Testis (tissue), 2 donors: ENCODE measurements around the gene FOXD4L1.
"Not testable (repeated sequence)": the region's sequence is repeated elsewhere in the genome, so short reads cannot be mapped to it uniquely, and the experiment has no call there.

ENCODE experiments used
- POLR2A ChIP-seq: fragments of 450-650 bp; IDR thresholded peaks from one replicate; pipeline ENCODE4 v1.6.1; 2017; ENCODE audit warnings: antibody characterized with exemption, mild to moderate bottlenecking, moderate library complexity
- TF ChIP-seq, protein P1 (sequence below), 3 experiments: fragments of 450-650 bp in 2 of 3; fragments of 200-600 bp in 1 of 3; sonication (generic) in 1 of 3; IDR thresholded peaks; one replicate each; pipeline ENCODE4 v1.5.1; 2016 to 2019; ENCODE audit warnings: antibody characterized with exemption in 3 of 3, mild to moderate bottlenecking in 2 of 3, moderate library complexity in 1 of 3

DNA sequence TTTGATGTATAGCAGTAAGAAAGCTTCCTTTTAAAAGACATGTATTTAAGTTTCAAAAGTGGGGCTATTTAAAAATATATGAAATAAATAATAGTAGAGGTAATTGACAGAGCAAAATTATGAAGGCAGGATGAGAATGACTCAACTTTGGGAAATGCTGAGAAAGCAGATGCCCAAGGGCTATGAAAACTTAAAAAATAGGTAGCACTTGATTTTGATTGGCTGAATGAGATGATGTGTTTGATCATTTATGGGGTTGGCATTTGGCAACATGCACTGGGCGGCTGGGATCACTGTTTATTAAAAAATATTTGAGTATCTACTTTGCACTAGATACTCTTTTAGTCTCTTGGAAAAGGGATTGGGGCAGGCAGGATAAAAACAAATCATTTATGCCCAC is 26.5 kb downstream of the FOXD4L1 start:
- TF ChIP-seq, protein P1, sequence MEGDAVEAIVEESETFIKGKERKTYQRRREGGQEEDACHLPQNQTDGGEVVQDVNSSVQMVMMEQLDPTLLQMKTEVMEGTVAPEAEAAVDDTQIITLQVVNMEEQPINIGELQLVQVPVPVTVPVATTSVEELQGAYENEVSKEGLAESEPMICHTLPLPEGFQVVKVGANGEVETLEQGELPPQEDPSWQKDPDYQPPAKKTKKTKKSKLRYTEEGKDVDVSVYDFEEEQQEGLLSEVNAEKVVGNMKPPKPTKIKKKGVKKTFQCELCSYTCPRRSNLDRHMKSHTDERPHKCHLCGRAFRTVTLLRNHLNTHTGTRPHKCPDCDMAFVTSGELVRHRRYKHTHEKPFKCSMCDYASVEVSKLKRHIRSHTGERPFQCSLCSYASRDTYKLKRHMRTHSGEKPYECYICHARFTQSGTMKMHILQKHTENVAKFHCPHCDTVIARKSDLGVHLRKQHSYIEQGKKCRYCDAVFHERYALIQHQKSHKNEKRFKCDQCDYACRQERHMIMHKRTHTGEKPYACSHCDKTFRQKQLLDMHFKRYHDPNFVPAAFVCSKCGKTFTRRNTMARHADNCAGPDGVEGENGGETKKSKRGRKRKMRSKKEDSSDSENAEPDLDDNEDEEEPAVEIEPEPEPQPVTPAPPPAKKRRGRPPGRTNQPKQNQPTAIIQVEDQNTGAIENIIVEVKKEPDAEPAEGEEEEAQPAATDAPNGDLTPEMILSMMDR (IDR thresholded peaks at IDR 0.05): not testable (repeated sequence)
- TF ChIP-seq POLR2A: not testable (repeated sequence)
